HL-60 (cell line): ENCODE results near the gene SNX25.

Source experiments
- CTCF ChIP-seq: IDR thresholded peaks from one replicate; pipeline ENCODE4 v1.5.1; 2011; ENCODE audit warnings: low read length, control low read depth, inconsistent platforms; ENCODE audit not compliant: insufficient read depth
- POLR2AphosphoS5 ChIP-seq: IDR thresholded peaks from 2 replicates; pipeline ENCODE4 v1.6.1; 2012; ENCODE audit warnings: low read depth
- REST ChIP-seq: IDR thresholded peaks from 2 replicates; pipeline ENCODE4 v1.6.1; 2012; ENCODE audit warnings: low read depth; ENCODE audit not compliant: insufficient replicate concordance

- TF ChIP-seq CTCF (no peak), REST (no peak), POLR2AphosphoS5 (no peak)
Measured at GRCh38 chr4:185256446-185256845, 47.0 kb downstream of the SNX25 start.
